Stimulated activated CD8-positive, alpha-beta memory T cell treated with anti-CD3 and anti-CD28 coated beads, Interleukin-4, amount 100 ng/mL, for 48 hours (primary cell): Measurements from ENCODE around the gene NTPCR.

Source experiments
- DNase-seq: peaks from one replicate; pipeline ENCODE4 v3.0.0-alpha.2; 2020

NTPCR gene

GRCh38 chr1:233019778-233020325, 69.4 kb downstream of the NTPCR start:
- DNase-seq: no peak

- no peak for DNase-seq
Observed at GRCh38 chr1:233020426-233020825, 70.0 kb downstream of the NTPCR start.

- DNase-seq: no peak
Observed at GRCh38 chr1:233022246-233022645, 71.8 kb downstream of the NTPCR start.

GRCh38 chr1:233024199-233024598, 73.8 kb downstream of the NTPCR start:
- no peak for DNase-seq

- DNase-seq: no peak
Observed at GRCh38 chr1:233025157-233025556, 74.7 kb downstream of the NTPCR start.

- no peak for DNase-seq
Observed at GRCh38 chr1:233025567-233025966, 75.2 kb downstream of the NTPCR start.

GRCh38 chr1:233027046-233027445, 76.6 kb downstream of the NTPCR start:
- DNase-seq: no peak

GRCh38 chr1:233031521-233031920, 81.1 kb downstream of the NTPCR start:
- DNase-seq: no peak

GRCh38 chr1:233032916-233033315, 82.5 kb downstream of the NTPCR start:
- DNase-seq: no peak

- DNase-seq: no peak
Observed at GRCh38 chr1:233033361-233033760, 83.0 kb downstream of the NTPCR start.
